ENCODE results near the gene UBC. TPM values are rescaled to one million over a fixed set of nuclear protein-coding genes. Genes with fewer than 3 reads are reported as not detected.
"Not testable (repeated sequence)": the region's sequence is repeated elsewhere in the genome, so short reads cannot be mapped to it uniquely, and the experiment has no call there.

UBC gene
- total RNA-seq, 1 experiment from 2014 or later, result 1,552 TPM

DNA sequence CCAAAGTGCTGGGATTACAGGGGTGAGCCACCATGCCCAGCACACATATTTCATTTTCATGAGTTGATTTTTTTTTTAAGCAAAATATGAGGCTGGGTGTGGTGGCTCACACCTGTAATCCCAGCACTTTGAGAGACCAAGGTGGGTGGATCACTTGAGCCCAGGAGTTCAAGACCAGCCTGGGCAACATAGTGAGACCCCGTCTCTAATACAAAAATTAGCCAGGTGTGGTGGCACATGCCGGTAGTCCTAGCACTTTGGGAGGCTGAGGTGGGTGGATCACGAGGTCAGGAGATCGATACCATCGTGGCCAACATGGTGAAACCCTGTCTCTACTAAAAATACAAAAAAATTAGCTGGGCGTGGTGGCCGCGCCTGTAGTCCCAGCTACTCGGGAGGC is 17.1 kb upstream of the UBC start:
- not testable (repeated sequence) for DNase-seq (ENCODE audit: low spot score)

DNA sequence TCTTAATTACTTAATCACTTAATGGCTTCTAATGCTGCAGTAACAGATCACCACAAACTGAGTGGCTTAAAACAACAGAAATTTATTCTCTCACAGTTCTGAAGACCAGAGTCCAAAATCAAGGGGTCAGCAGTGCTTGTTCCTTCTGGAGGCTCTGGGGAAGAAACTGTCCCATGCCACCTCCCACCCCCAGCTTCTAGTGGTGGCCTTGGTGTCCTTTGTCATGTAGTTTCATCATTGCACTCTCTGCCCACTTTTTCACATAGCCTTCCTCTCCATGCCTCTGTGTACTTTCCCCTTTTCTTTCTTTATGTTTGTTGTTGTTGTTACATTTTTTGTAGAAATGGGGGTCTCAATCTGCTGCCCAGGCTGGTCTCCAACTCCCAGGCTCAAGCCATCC is 16.1 kb upstream of the UBC start:
- no peak for DNase-seq (ENCODE audit: low spot score)

DNA sequence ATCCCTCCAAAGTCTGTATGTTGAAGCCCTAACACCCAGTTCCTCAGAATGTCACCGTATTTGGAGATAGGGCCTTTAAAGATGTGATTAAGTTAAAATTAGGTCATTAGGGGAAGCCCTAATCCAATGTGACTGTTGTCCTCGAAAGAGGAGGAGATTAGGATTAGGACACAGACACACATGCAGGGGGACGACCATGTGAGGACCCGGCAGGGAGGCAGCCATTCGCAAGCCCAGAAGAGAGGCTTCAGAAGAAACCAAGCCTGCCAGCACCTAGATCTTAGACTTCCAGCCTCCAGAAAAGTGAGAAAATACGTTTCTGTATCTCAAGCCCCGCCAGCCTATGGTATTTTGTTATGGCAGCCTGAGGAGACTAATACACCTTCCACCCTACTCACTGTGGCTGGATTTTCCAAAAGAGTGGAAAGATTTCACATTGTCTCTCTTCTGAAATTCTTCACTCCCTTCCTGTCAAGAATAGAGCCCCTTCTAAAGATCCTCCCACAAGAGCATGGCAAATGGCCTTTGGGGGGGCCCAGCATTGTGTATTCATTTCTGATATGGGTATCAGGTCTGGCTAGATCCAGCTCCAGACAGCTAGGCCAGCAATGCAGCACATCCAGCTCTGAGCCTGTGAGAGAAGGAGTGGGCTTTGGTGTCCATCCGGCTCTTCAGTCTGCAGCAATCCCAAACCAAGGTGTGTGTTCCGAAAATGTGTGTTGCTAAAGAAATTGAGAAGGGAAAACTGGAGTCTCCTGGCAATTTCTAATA is 15.4 kb upstream of the UBC start:
- DNase-seq (ENCODE audit: low spot score), result no peak

DNA sequence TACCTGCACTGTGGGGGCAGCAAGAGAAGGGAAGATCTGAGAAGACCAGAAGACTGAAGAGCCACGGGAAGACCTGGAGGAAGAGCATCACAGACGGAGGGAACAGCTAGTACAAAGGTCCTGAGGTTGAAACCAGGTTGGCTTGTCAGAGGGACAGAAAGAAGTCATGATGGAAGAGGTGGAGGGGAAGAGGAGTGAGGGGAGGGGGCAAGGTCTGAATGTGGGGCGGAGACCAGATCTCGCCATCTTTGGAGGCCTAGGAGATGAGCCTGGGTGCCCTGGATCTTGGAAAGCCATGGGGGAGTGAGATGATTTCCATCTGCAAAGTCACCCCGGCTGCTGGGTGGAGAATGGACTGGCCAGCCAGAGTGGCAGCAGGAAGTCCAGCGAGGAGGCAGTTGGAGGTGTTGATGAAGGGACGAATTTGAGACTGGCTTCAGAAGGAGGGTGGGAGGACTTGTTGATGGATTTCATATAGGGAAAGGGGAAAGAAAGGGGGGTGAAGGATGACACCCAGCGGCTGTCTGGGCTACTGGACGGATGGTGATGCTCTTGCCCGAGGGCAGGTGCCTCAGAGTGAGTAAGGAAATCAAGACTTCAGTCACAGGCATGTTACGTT is 14.6 kb upstream of the UBC start:
- no peak for DNase-seq (ENCODE audit: low spot score)

DNA sequence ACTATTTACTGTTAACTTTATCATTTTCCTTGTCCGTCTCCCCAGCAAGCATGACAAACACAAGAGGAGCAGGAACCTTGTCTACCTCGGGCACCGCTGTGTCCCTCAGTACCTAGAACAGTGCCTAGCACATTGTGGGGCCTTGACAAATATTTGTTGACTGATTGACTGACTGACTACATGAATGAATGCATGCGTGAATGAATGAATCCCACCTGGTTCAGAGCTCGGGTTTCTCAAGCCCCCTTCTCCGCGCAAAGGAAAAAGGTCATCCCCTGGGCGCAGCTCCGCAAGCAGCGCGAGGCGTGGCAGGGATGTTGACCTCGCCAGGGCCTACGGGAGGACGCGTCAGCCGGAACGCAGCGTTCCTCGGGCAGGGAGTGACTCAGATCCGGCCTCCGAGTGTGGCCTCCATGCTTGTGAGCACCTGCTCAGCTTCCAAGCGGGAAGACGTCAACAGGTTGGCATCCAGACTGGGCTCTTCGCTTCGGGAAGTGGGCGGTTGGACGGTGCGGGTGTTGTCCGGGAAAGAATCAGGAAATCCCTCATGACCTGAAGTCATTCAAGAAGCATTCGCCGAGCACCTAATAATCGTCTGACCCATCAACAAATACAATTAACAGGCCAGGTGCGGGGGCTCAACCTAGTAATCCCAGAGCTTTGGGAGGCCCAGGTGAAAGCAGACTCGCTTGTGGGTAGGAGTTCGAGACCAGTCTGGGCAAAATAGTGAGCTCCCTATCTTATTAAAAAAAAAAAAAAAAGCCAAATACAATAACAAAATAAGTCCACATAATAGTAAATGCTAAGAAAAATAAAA is 13.9 kb upstream of the UBC start:
- DNase-seq (ENCODE audit: low spot score), result no peak

DNA sequence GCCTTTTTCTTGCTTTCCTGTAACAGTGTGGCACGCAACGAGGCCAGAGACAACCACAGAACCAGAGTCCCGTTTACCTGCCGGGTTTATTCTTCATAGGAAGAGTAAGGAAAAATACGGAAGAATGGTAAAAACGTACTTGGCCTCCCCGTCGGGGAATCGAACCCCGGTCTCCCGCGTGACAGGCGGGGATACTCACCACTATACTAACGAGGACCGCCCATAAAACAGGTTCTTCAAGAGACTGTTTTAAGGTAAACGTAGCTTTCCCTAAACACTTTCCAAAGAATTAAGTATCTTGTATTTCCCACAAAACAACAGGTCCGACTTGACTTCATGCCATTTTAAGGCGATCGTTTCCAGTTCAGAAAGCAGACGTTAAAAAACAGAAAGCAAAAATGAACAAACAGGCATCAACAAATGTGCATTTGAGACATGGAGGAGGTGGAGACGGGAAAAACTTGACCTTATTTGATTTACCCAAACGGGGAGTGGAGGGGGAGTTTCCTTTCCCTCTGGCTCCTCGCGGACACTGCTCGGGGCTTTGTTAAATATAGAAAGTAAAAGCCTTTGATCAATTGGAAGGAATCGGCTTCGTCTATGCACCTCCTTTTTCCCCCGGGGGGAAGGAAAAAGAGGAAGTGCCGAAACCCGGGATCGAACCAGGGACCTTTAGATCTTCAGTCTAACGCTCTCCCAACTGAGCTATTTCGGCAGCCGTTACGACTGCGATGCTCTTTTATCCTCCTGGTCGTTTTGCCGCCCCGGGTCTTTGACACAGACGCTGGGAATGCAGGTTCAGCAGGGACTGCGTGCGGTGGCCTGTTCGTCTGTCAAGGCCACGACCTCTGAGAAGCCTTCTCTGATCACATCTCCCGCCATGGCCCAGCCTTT is 13.0 kb upstream of the UBC start:
- DNase-seq (ENCODE audit: low spot score), result peak; percentile 77

DNA sequence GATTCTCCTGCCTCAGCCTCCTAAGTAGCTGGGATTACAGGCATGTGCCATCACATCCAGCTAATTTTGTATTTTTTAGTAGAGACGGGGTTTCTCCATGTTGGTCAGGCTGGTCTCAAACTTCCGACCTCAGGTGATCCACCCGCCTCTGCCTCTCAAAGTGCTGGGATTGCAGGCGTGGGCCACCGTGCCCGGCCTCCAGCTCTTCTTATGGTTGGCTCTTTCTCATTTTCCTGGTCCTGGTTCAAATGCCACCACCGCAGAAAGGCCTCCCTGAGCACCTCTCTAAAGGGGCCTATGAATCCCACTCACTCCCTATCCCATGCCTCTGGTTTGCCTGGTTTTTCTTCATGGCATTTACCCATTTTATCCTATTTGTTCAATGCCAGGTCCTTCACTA is 11.3 kb upstream of the UBC start:
- DNase-seq (ENCODE audit: low spot score), result not testable (repeated sequence)

DNA sequence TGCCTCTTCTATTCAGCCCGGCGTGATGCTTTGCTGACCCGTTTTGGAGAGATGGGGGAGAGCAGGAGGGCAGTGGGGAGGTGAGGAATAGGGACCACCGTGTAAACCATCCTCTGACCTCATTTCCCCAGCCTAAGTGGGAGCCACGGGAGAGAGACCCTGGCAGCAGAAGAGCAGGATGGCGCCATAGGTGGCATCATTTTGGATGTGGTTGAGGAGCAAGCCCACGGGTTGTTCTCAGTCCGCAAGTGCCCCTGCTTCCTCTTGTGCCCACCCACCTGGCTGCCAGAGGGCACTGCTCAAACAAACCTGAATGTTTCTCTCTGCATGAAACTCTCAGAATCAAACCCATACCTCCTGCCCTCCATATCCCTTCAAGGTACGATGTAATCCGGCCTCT is 10.7 kb upstream of the UBC start:
- no peak for DNase-seq (ENCODE audit: low spot score)

DNA sequence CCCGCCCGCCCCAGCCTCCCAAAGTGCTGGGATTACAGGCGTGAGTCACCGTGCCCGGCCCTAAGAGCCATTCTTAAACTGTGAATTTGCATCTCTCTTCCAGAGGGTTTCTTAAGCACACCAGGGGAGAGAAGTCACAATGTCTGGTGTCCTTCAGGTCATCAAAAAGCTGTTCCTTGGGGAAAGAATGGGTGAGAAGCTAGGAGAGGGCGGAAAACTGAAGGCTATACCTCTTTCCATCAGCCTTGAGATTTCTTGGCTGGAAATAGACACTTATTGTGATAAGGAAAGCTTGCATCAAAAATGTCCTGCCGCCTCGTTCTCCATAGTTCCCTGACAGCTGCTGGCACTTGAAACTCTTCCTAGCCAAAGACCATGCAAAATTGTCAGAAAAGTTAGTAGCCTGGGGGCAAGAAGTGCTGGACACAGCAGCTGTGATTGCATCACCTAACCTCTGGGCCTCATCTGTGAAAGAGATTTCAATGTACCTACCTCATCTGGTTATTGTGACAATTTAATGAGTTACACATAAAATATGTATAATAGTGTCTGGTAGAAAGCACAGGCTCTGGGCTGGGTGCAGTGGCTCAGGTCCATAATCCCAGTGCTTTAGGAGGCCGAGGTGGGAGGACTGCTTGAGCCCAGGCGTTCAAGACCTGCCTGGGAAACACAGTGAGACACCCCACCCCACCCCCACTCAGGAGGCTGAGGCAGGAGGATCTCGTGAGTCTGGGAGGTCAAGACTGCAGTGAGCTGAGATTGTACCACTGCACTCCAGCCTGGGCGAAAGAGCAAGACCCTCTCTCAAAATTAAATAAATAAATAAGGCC is 9.7 kb upstream of the UBC start:
- peak; percentile 47 for DNase-seq (ENCODE audit: low spot score)

DNA sequence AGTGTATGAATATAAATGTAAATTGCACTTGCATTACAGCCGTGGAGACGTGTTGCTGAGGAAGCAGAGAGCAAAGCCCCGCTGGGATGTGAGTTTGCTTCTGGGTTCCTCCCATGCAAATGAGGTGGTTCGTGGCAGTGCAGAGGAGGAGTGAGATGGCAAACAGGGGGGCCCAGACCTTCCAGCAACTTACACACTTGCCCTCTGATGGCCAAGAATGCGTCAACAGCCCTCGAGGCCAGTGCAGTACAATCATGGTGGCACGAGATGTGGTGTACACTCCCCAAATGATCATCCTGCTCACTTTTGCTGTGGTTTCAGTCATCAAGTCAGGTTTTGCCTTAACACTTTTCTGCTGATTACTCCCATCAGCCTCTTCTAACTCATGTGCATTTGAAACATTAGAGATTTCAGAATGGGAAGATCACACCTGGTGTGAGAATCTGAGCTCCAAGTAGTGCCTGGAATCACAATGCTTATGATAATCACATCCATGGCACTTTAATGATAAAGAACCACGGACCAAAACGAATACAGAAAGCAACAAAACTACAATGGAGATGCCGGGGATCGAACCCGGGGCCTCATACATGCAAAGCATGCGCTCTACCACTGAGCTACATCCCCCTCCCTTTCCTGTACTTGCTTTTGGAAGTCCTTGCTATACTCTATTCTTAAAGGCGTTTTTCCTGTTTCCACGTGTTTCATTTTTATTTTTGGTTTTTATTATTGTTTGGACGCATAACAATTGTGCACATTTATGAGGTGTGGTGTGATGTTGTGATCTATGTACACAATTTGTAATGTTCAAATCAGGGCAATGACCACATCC is 7.0 kb upstream of the UBC start:
- peak; percentile 70 for DNase-seq (ENCODE audit: low spot score)

DNA sequence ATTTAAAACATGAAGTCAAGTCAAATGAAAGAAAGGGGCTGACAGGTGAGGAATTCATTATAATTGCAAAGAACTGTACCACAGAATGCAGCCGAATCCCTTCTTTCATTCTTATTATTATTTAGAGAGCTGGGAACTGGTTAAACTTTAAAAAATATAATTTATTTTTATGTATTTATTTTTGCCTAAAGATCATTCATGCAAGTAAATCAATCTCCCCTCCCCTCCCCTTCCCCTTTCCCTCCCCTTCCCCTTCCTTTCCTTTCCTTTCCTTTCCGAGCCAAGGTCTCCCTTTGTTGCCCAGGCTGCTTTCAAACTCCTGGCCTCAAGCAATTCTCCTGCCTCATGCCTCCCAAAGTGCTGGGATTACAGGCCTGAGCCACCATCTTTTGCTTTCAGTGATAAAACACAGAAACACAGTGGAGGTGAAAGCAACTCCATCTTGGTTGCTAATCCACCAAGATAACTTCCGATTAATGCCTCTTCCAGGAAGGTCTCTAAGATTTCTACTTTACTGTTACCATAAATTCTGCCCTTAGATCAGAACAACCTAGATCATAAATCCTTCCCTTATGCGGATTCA is 6.0 kb upstream of the UBC start:
- DNase-seq (ENCODE audit: low spot score), result no peak

DNA sequence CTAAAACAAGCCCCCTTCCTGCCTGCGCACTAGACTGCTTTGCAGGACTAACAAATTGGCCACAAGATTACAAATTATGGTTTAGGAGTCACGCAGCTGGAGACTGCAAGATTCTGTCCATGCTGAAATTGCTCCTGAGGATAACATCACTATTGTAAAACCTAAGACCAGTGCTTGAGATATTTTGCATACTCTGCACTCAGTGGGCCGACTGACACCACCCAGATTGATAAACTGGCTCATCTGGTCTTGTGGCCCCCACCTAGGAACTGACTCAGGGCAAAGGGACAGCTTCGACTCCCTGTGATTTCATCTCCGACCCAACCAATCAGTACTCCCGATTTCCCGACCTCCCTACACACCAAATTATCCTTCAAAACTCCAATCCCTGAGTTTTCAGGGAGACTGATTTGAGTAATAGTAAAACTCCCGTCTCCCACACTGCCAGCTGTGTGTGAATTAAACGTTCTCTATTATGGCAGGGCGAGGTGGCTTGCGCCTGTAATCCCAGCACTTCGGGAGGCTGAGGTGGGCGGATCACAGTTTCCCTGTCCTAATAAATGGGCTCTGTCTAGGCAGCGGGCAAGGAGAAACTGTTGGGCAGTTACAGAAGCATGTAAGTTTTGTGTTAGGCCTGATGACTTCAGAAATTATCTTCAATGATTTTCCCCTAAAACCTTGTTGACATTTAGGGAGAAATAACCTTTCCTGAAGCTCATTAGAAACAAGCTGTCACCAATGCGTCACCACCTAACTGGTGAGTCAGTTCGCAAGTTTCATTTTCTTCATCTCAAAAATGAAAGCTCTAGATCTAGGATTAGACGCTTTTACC is 5.3 kb upstream of the UBC start:
- DNase-seq (ENCODE audit: low spot score), result peak; percentile 72

DNA sequence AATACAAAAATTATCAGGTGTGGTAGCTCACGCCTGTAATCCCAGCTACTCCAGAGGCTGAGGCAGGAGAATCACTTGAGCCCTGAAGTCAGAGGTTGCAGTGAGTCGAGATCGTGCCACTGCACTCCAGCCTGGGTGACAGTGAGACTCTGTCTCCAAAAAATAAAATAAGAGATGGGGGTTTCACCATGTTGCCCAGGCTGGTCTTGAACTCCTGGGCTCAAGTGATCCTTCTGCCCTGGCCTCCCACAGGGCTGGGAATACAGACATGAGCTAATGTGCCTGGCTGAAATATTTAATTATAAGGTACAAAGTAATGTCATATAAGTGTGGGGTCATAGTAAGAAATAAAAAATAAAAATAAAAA is 4.2 kb upstream of the UBC start:
- not testable (repeated sequence) for DNase-seq (ENCODE audit: low spot score)

DNA sequence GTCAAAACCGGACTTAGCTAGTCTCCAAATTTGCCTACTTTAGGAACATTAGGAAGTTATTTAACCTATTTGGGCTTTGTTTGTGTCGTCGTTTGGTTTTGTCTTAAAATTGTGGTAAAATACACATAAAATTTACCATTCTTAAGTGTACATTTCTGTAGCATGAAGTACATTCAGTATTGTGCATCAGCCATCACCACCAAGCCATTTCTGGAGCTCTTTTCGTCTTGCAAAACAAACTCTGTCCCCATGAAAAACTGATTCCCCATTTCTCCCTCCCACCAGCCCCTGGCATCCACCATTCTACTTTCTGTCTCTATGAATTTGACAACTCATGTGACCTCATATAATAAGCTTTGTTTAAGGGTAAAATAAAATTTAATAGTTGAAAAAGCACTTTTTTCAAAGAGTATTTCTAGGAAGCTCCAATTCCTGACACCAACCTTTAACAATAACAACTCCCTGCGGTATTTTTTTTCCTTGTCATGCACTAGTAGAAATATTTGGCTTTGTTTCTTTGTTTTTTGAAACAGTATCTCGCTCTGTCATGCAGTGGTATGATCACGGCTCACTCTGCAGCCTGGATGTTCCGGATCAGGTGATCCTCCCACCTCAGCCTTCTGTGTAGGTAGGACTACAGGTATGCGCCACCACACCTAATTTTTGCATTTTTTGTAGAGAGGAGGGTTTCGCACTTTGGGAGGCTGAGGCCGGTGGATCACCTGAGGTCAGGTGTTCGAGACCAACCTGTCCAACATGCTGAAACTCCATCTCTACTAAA is 3.6 kb upstream of the UBC start:
- no peak for DNase-seq (ENCODE audit: low spot score)

DNA sequence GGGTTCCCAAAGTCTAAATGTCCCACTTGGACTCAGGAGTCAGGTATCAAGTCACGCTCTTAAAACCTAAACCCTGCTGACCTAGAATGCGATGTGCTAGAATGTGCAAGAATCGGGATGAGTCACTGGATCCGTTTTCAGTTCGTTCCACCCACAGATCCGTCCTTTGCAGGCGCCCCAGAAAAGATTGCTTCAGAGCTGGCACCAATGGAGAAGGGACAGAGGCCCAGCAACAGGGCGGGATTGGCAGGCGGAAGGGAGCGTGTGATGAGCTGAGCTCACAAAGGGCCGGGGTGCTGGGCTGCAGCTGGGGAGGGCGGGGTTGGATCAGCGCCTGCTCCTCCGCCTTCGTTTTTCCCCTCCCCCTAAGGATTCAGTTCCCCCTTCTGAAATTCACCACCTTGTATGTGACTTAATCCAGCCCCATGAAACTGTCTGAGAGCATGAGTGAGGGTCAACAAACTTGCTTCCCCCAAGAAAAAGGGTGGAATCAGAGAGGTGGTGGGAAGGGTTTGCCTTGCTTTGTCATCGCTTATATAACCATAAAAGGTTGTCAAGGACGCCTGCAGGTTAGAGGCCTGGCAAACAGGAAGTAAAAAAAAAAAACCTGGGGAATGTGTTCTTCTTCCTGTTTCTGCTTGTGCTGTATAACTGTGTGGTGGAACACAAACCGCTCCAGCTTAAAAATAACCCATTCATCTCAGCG is 2.8 kb upstream of the UBC start:
- peak; percentile 99 for DNase-seq (ENCODE audit: low spot score)

DNA sequence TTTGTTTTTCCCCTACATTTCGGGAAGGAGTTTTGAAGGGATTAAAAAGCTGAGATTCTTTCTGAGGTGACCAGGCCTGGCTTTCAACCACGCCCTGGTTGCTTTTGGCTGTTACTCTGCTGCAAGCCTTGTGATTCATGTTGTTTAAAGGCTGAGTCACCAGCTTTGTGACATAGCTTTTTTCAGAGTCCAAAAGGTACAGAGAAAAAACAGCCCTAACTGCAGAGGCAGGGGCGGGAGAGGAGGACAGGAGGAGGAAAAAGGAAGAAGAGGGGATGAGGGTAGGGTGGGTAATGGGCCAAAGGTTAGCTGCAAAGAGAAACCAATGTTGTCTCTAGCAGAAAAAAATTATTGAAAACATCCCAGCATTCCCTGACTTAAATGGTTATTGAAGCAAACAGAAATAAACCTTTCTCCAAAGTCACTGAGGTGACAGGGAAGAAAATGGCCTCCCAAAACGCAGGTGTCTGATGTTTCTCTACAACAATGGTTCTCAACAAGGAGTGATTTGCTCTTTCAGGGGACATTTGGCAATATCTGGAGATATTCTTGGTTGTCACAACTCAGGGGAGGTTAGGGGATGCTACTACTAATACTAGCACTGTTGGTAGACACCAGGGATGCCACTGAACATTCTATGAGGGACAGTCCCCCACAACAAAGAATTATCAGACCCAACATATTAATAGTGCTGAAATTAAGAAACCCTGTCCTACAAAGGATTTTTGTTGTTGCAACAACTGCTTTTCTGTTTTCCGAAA is 2.1 kb upstream of the UBC start:
- peak; percentile 94 for DNase-seq (ENCODE audit: low spot score)

Measured in H4 (cell line).